PC-3 (cell line): Measurements from ENCODE around the gene MRPS25.

ENCODE experiments used
- CTCF ChIP-seq: fragments of 300-600 bp; sonication (generic); conservative IDR thresholded peaks from 2 replicates; pipeline ENCODE4 v1.5.1; 2017; ENCODE audit warnings: antibody characterized with exemption, low read depth, mild to moderate bottlenecking, low read length
- EZH2 ChIP-seq: fragments of 300-600 bp; sonication (generic); IDR thresholded peaks from one replicate; pipeline ENCODE4 v1.6.1; 2017; ENCODE audit warnings: antibody characterized with exemption, mild to moderate bottlenecking, low read length; ENCODE audit not compliant: unreplicated experiment

GRCh38 chr3:15053541-15053940, 11.6 kb downstream of the MRPS25 start:
- no peak for TF ChIP-seq CTCF
- no peak for TF ChIP-seq EZH2
